Stimulated activated naive CD4-positive, alpha-beta T cell treated with Interleukin-2 at 50 U/mL for 16 hours (primary cell): ENCODE data around the gene CRTAC1.
"Not testable (repeated sequence)": the region's sequence is repeated elsewhere in the genome, so short reads cannot be mapped to it uniquely, and the experiment has no call there.

ENCODE experiments used
- DNase-seq: peaks from one replicate; lab custom pipeline; 2025; lab: John Stamatoyannopoulos, UW

Gene CRTAC1

DNA sequence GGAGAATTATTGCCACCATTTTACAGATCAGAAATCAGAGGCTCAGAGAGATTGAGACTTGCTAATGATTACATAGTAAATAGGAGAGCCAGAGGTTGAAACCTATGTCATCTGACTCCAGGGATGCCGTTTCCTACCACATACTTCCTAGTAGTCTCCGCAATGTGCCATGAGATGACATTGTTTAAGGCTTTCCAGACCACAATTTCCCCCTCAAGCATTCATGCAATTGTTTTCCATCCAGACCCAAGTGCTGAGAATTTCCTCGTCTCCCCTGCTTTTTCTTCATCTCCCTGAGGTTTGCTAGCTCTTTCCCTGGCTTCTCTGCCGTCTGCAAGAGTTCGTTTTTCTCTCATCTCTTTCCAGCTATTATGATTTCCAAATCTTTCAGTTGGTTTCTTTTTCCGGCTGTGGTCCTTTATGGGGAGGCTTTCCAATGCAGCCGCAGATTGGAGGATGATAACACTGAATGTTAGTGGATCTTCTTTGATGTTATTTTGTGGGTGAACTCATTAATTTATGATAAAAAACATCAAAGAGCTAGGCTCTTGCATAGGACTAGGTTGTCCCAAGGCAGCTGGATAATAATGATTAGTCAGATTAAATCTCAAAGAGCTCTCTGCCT is 187.7 kb downstream of the CRTAC1 start:
- DNase-seq, result no peak

DNA sequence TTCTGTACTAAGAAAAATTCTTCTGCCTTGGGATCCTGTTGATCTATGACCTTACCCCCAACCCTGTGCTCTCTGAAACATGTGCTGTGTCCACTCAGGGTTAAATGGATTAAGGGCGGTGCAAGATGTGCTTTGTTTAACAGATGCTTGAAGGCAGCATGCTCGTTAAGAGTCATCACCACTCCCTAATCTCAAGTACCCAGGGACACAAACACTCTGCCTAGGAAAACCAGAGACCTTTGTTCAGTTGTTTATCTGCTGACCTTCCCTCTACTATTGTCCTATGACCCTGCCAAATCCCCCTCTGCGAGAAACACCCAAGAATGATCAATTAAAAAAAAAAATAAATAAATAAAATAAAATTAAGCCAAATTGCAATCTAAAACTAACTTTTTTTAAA is 188.3 kb downstream of the CRTAC1 start:
- not testable (repeated sequence) for DNase-seq

DNA sequence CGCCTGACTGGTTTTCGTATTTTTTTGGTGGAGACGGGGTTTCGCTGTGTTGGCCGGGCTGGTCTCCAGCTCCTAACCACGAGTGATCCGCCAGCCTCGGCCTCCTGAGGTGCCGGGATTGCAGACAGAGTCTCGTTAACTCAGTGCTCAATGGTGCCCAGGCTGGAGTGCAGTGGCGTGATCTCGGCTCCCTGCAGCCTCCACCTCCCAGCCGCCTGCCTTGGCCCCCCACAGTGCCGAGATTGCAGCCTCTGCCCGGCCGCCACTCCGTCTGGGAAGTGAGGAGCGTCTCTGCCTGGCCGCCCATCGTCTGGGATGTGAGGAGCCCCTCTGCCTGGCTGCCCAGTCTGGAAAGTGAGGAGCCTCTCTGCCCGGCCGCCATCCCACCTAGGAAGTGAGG is 189.3 kb downstream of the CRTAC1 start:
- DNase-seq, result not testable (repeated sequence)

DNA sequence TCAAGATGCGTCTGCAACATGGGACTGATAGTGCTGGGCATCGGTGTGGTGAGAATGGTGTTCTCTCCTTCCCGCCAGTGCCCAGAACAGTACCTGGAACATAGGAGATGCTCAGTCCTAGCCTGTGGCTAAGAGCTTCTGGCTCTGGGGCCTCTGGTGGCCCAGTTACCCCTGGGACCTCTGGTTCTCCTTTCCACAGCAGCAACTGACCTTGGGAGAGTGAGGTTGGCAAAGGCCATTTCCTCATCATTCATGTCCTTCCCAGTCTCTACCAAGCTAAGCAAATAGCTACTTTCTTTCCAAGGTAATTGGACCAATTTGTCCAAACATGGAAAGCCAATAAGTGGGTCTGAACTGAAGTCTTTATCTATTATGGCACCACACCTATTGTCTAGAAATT is 192.3 kb downstream of the CRTAC1 start:
- DNase-seq, result no peak

DNA sequence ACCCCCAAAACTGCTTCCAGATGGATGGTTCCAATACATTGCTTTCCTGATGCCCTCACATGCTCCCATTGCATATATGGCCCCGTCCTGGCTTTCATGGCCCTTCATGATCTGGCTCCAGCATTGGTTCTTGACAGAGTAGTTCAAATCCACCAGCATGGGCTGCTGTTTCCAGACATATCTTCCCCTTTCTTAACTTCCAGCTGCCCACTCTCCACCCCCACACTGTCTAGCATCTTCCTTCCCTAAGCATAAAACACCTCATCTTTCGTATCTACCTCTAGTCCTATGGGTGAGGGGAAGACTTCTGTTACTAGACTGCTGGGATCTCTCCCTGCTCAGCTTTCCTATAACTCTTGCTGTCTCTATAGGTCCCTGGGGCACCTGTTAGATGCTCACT is 194.0 kb downstream of the CRTAC1 start:
- DNase-seq, result no peak

DNA sequence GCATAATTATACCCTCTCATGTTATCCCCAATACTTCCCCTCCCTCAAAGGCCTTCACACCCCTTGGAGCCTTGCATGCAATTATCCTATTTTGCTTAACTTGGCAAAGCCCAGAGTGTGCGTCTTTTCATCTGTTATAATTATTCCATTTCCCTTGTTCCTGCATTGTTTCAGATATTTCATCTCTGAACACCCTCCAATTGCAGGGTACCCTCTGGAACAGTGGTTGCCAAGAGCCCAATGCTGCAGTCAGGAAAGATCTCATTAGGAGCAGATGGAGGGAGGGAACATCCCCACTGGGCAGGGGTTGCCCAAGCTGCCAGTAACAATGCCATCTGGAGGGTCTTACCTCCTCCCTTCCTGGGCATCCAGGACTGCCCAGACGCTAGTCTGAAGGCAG is 199.2 kb downstream of the CRTAC1 start:
- no peak for DNase-seq

DNA sequence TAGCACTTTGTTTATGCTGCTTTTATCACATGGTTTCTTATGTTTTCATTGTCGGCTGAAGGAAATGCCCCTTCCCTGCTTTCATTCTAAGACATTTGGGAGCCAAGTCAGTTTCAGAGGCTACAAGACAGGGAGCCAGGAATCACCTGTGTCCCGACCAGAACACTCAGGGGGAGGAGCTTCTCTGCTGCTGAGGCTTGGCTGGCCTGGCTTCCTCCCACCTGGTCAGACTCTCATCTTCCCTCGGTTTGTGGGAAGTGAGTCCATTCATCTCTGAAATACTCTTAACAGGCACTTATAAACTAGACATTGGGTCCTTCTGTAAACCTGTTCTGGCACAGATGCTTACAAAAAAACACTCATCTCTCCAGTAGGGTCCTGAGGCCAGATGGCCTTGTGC is 200.4 kb downstream of the CRTAC1 start:
- DNase-seq, result no peak

DNA sequence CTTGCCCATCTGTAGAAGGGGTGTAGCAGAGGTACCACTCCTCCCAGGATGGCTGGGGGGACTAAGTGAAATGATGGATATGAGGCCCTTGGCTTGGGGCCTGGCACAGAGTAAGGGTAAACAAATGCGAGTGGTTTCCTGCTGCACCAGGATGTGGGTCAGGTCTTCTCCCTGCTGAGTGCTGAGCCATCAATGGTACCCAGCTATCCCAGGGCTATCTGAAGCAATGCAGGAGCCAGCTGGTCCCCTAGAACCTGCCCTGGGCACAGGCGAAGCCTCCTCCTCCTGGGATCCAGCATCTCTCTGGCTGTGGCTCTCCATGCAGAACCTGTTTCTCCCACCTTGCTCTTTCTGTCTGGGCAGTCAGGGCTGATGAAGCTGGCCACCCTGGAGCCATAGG is 201.7 kb downstream of the CRTAC1 start:
- DNase-seq, result no peak

DNA sequence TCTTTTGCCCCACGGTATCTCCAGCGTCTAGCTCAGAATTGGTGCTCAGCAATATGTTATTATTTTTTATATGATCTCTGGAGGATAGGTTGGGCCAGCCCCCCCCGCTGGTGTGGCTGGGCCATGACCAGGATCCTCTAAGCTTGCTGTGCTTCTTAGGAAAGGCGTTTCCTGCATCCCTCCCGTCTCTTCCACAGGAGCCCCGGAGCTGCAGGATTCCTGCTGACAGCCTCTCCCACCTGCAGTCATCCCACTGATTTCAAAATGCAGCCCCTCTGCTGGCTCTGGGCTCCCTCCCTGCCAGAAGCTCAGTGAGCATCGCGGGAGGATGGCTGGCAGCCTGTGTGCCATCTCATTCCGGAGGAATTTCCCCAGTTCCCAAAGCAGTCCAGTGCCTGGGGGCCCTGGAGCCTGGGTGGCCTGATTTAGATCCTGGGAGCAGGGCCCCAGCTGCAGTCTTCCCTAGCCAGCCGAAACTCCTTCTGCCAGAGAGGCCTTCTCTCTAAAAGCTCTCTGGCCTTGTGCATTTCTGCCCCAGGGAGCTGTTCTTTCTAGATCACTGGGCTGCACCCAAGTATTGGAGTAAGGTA is 202.6 kb downstream of the CRTAC1 start:
- DNase-seq, result no peak

DNA sequence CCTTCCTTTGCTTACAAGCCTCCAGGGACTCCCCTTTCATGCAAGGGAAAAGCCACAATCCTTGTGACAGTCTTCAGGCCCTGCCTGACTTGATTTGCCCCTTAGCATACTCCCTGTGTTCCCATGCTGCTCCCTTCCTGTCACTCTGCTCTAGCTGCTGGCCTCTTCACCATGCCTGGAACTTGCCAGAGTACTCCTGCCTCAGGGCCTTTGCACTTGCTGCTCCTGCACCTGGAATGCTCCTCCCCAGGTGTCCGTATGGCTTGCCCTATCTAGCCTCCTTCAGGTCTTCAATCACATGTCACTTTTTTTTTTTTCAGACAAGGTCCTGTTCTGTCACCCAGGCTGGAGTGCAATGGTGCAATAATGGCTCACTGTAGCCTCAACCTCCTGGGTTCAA is 203.5 kb downstream of the CRTAC1 start:
- no peak for DNase-seq

DNA sequence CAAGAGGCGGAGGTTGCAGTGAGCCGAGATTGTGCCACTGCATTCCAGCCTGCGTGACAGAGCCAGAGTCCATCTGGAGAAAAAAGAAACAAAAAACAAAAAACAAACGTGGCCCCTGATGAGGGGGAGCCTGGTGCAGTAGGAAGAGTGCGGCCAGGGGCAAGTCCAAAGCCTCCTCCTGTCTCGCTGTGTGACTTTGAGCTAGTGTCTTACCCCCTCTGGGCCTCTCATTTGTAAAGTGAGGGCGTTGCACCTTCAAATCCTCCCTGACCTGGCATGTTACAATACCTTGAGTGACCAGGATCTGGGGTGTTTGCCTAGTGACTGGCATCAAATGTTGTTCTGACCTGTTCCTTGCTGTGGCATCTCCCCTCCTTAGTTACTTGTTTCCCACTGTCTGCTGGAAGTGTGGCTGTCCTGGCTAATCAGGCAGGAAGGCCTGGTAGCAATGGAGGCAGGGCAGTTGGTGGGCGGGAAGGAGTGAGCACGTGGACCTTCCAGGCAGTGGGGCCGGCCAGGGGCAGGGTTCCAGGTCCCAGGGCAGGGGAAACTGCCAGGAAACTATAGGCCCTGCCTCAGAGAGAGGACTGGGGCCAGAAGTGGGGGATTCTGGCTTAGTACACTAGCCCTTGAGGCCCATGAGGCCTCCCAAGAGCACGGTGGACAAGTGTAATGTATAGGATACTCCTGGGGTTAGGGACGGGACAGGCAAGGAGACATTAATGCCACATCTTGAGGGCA is 205.2 kb downstream of the CRTAC1 start:
- no peak for DNase-seq

DNA sequence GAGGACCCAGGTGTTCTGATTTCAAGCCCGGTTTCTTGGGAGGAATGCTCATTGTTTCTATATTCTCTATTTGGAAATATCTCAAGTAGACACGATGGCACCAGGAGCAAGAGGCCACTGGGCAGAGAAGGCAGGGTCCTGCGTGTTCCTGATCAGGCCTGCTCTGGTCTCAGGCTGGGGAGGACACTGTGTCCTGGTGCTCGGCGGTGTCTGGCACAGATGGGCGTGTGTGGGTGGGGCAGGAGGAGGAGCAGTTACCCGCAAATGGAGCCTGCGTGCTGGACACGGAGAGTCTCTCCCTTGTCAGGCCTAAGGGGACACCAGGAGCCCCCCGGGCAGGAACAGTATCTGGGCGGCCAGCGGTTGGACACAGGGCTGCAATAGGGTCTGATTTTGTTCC is 206.7 kb downstream of the CRTAC1 start:
- no peak for DNase-seq

DNA sequence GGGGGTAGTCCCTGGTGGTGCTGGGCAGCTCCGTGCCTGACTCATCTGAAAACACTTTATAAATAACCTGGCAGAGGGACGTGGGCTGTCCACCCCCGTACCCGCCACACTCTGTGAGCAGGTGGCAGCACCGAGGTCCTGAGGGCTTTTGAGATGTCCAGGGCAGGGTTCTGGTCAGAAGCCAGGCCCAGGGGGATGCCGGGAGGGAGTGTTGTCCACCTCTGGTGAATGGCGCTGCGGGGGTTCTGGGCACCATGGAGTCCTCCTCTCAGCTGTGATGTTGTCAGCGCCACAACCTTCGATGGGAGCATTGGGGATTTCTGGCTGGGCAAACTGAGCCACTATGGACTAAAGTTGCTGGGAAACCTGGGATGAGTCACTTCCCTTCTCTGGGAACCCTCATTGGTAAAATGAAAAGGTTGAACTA is 208.1 kb downstream of the CRTAC1 start:
- no peak for DNase-seq

DNA sequence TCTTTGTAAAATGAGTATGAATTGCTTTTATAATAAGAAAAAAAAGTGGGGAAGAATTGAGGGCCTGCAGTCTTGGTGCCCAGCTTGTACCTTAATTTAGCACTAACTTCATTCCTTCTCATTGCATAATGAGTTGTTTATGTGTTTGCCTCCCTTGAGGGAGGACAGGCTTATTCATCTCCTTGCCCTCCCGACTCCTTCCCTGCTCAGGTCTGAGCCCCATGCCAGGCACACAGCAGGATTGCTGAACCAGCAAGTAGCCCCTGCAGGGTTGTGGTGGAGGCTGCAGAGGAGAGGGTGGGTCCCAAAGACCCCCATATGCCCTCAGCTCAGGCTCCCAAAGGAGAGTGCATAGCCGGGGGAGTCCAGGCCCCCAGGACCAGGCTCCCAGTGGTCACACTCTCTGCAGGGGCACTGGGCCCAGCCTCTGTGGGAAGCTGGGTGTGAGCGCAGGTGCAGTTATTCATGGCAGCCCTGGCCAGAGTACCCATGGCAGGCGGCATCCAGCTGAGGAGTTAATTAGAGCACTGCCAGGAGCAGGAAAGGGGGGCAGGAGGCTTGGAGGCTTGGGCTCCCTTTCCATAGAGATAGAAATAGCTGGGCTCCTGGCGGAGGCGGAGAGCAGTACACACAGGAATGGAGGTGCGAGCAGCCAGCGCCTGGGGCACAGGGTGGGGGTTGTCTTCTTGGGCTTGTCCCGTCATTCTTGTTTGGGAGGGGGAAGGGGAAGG is 208.9 kb downstream of the CRTAC1 start:
- no peak for DNase-seq

DNA sequence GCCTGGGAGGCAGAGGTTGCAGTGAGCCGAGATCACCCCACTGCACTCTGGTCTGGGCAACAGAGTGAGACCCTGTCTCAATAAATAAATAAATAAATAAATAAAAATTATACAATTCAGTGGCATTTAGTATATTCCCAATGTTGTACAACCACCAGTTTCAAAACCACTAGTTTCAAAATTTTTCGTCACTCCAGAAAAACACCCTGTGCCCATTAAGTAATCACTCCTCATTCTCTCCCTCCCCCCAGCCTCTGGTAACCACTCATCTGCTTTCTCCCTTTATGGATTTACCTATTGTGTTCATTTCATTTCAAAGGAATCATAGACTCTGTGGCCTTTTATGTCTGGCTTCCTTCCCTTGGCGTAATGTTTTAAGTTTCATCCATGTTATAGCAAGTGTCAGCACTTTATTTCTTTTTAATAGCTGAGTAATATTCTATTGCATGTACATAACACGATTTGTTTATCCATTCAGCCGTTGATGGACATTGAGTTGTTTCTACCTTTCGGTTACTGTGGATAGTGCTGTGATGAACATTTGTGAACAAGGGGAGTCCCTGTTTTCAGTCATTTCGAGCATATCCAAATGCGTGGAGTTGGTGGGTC is 210.2 kb downstream of the CRTAC1 start:
- DNase-seq, result no peak

DNA sequence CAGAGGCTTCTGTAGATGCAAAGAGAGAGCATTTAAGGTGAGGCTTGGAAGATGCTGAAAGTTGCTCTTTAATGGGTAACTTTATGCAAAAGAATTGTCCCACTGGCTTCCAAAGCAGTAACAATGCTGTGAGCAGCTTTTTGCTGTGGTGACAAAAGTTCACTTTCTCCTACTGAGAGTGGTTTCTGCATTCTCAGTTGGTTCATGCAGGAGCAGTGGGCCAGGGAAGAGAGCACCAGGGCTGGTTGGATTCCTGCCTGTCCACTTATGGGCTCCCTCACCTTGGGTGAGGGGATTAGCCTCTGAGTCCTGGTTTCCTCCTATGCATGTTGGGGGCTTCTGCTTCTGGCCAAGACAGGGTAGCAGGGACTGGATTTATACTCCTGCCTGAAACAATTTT is 211.8 kb downstream of the CRTAC1 start:
- DNase-seq, result no peak

DNA sequence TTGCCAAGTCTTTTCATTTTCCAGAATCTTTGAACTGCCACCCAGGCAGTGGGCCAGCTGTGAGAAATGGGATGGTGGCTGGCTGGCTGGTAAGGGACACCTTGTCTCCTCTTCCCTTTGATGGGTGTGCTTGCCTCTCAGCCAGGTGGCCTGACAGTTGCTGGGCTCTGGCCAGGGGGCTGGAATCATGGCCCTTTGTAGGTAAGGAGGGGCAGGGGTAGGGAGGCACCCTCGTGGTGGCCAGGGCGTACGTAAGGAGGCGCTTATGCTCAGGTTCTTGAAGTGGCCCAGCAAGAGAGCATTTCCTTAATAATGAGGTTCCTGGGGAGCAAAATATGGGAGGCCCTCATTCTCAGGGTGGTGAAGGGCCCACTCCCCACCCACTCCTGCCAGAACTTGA is 213.8 kb downstream of the CRTAC1 start:
- no peak for DNase-seq
